DND-41 (cell line): Measurements from ENCODE around the gene OR12D3.
A peak's percentile ranks its signal among the peaks of the same experiment; 100 is the strongest.

Experiments
- ATAC-seq: fragments of 200-7000 bp; cut with Tn5 transposase; 3 replicates; pipeline ENCODE4 v1.9.1; 2021; ENCODE audit warnings: low read depth; ENCODE audit not compliant: insufficient read depth
- DNase-seq: peaks from one replicate; pipeline ENCODE4 v3.0.0-alpha.2; 2020
- H2AFZ ChIP-seq: 2 replicates; pipeline ENCODE4 v1.6.0; 2012; ENCODE audit warnings: low read depth, low read length
- H3K27ac ChIP-seq: 2 replicates; pipeline ENCODE4 v1.5.1; 2012; ENCODE audit warnings: low read length, inconsistent platforms
- H3K27me3 ChIP-seq: fragments of 200-600 bp; sonication (generic); 2 replicates; pipeline ENCODE4 v1.6.0; 2012; ENCODE audit warnings: low read length, mild to moderate bottlenecking, inconsistent platforms; ENCODE audit not compliant: insufficient read depth, poor library complexity
- H3K36me3 ChIP-seq: 2 replicates; pipeline ENCODE4 v1.5.1; 2012; ENCODE audit warnings: low read length, inconsistent platforms; ENCODE audit not compliant: insufficient read depth
- H3K4me1 ChIP-seq: 2 replicates; pipeline ENCODE4 v1.5.1; 2012; ENCODE audit warnings: mild to moderate bottlenecking, low read length; ENCODE audit not compliant: insufficient read depth
- H3K4me2 ChIP-seq: 2 replicates; pipeline ENCODE4 v1.6.0; 2012; ENCODE audit warnings: mild to moderate bottlenecking, moderate library complexity, low read length, inconsistent platforms; ENCODE audit not compliant: insufficient read depth
- H3K4me3 ChIP-seq, 2 experiments: fragments of 200-600 bp in 1 of 2; shearing (Covaris generic) in 1 of 2; 2 replicates each; pipeline ENCODE4 v1.5.1; 2012 to 2016; ENCODE audit warnings: inconsistent platforms in 2 of 2, low read length in 2 of 2, mild to moderate bottlenecking in 2 of 2, low read depth in 1 of 2, moderate library complexity in 1 of 2
- H3K79me2 ChIP-seq: 2 replicates; pipeline ENCODE4 v1.6.0; 2012; ENCODE audit warnings: low read length, inconsistent platforms; ENCODE audit not compliant: insufficient read depth
- H3K9ac ChIP-seq: 2 replicates; pipeline ENCODE4 v1.6.0; 2012; ENCODE audit warnings: low read depth, mild to moderate bottlenecking, inconsistent platforms, low read length, moderate library complexity
- H3K9me3 ChIP-seq: 2 replicates; pipeline ENCODE4 v1.5.1; 2012; ENCODE audit warnings: low read length, moderate library complexity, mild to moderate bottlenecking, inconsistent platforms; ENCODE audit not compliant: insufficient read depth, severe bottlenecking
- H4K20me1 ChIP-seq: 2 replicates; pipeline ENCODE4 v1.6.0; 2012; ENCODE audit warnings: low read length; ENCODE audit not compliant: insufficient read depth
- EZH2 ChIP-seq: IDR thresholded peaks from 3 replicates; pipeline ENCODE4 v1.6.1; 2012; ENCODE audit warnings: borderline replicate concordance, low read depth, mild to moderate bottlenecking, moderate library complexity, low read length, inconsistent platforms; ENCODE audit not compliant: severe bottlenecking
- TF ChIP-seq, protein P1 (sequence below): IDR thresholded peaks from 2 replicates; pipeline ENCODE4 v1.5.1; 2012; ENCODE audit warnings: borderline replicate concordance, low read length, moderate library complexity, mild to moderate bottlenecking; ENCODE audit not compliant: poor library complexity, severe bottlenecking; ENCODE audit errors: extremely low read depth

OR12D3 gene

DNA sequence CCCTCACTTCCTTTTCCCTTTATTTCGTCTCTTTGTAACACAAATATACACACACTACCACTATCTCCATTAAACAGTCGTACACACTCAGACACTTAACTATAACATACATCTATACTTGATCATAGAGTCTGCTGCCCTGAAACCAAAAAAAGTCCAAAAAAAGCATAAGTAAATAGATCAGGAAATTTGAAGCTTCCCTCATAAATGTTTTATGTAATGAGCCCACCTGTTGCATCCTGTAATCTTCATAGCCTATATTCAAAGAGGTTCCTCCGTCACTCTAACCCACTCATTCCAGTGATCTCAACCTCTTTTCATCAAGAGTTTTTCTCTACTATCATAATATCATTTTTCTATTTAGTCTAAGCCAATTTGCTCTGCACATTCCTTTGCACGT is 13.4 kb upstream of the OR12D3 start:
- Histone ChIP-seq H3K4me2 (no peak overlapping the region), H3K27ac (no peak overlapping the region), H3K9ac (no peak overlapping the region), H3K27me3 (no peaks in the 10 kb centered on the region), H4K20me1 (no peaks in the 10 kb centered on the region), H3K4me3 (no peak overlapping the region), H2AFZ (no peak overlapping the region), H3K9me3 (no peaks in the 10 kb centered on the region), H3K79me2 (no peaks in the 10 kb centered on the region), H3K36me3 (no peaks in the 10 kb centered on the region), H3K4me1 (no peaks in the 10 kb centered on the region)
- TF ChIP-seq EZH2 = no peak
- TF ChIP-seq, protein P1, sequence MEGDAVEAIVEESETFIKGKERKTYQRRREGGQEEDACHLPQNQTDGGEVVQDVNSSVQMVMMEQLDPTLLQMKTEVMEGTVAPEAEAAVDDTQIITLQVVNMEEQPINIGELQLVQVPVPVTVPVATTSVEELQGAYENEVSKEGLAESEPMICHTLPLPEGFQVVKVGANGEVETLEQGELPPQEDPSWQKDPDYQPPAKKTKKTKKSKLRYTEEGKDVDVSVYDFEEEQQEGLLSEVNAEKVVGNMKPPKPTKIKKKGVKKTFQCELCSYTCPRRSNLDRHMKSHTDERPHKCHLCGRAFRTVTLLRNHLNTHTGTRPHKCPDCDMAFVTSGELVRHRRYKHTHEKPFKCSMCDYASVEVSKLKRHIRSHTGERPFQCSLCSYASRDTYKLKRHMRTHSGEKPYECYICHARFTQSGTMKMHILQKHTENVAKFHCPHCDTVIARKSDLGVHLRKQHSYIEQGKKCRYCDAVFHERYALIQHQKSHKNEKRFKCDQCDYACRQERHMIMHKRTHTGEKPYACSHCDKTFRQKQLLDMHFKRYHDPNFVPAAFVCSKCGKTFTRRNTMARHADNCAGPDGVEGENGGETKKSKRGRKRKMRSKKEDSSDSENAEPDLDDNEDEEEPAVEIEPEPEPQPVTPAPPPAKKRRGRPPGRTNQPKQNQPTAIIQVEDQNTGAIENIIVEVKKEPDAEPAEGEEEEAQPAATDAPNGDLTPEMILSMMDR = no peak
- DNase-seq = no peak
- ATAC-seq = no peak

- Histone ChIP-seq H3K9ac (no peak overlapping the region), H3K4me2 (no peak overlapping the region), H3K27ac (no peak overlapping the region), H3K36me3 (no peaks in the 10 kb centered on the region), H3K9me3 (no peaks in the 10 kb centered on the region), H3K27me3 (peaks cover 5% of the 10 kb centered on the region), H3K79me2 (no peaks in the 10 kb centered on the region), H4K20me1 (no peaks in the 10 kb centered on the region), H3K4me3 (no peak overlapping the region), H2AFZ (no peak overlapping the region), H3K4me1 (no peaks in the 10 kb centered on the region)
- ATAC-seq (no peak), DNase-seq (no peak)
- TF ChIP-seq EZH2 = no peak
- TF ChIP-seq, protein P1 = no peak
These were observed 912 bp upstream of the OR12D3 start for GRCh38 chr6:29376003-29376402.

DNA sequence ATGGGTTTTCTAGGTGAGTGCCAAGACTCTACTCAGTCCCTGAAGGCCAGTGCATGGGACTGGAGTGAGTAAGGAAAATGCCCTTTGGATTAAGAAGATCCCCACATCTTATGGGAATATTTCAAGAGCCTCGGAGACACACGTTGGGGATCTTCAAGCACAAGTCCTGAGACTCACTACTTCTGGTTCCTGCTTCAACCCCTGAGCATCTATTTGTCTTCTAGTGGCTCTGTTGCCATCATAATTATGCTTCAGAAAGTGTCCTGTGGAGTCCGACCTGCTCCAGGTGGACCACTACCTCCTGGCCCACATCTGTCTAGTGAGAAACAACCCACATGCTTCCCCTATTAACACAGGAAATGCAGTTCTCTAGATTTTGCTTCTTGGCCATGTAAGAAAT is 6.3 kb downstream of the OR12D3 start, which contains the start of gene OR5V1:
Gene OR5V1, minus strand, starts transcription at position 101 of the 400 bp plus-strand sequence. CDS start 12,670 bp downstream, outside the sequence.
- TF ChIP-seq, protein P1 = no peak
- no peak for TF ChIP-seq EZH2
- peaks cover 5% of the 10 kb centered on the region for H3K27me3 ChIP-seq
- H3K4me2 ChIP-seq = no peak within 1 kb of the TSS
- no peaks in the 10 kb centered on the region for H3K36me3 ChIP-seq
- no peaks in the 10 kb centered on the region for H3K4me1 ChIP-seq
- ATAC-seq (no peak), DNase-seq (no peak)
- no peaks in the 10 kb centered on the region for H4K20me1 ChIP-seq
- no peaks in the 10 kb centered on the region for H3K9me3 ChIP-seq
- H3K79me2 ChIP-seq = no peaks in the 10 kb centered on the region
- no peak within 1 kb of the TSS for H3K9ac ChIP-seq
- H2AFZ ChIP-seq = no peak within 1 kb of the TSS
- H3K27ac ChIP-seq = no peak within 1 kb of the TSS
- H3K4me3 ChIP-seq = no peak within 1 kb of the TSS

GRCh38 chr6:29355603-29356002 is 19.5 kb downstream of the OR12D3 start:
- H4K20me1 ChIP-seq = no peaks in the 10 kb centered on the region
- no peak for TF ChIP-seq EZH2
- TF ChIP-seq, protein P1 = peak; percentile 8
- peaks cover 7% of the 10 kb centered on the region for H3K27me3 ChIP-seq
- no peaks in the 10 kb centered on the region for H3K9me3 ChIP-seq
- H3K4me3 ChIP-seq = no peak overlapping the region
- DNase-seq (no peak), ATAC-seq (no peak)
- no peak overlapping the region for H3K4me2 ChIP-seq
- no peaks in the 10 kb centered on the region for H3K36me3 ChIP-seq
- no peak overlapping the region for H3K27ac ChIP-seq
- H3K79me2 ChIP-seq = no peaks in the 10 kb centered on the region
- H3K9ac ChIP-seq = no peak overlapping the region
- H2AFZ ChIP-seq = no peak overlapping the region
- no peaks in the 10 kb centered on the region for H3K4me1 ChIP-seq
